HG03025 (cell line): ENCODE results near the gene RPGRIP1L.

ENCODE experiments used
- ATAC-seq: cut with Tn5 transposase; IDR thresholded peaks from one replicate; pipeline ENCODE4 v1.9.1; 2021; ENCODE audit warnings: mild to moderate bottlenecking, moderate library complexity; ENCODE audit not compliant: unreplicated experiment, low FRiP score

The RPGRIP1L gene

GRCh38 chr16:53664724-53665345, 38.8 kb downstream of the RPGRIP1L start:
- peak; percentile 87 for ATAC-seq

GRCh38 chr16:53662072-53662471, 41.6 kb downstream of the RPGRIP1L start:
- no peak for ATAC-seq

- no peak for ATAC-seq
Observed at GRCh38 chr16:53654946-53655345, 48.7 kb downstream of the RPGRIP1L start.

GRCh38 chr16:53651357-53651756, 52.3 kb downstream of the RPGRIP1L start:
- no peak for ATAC-seq

GRCh38 chr16:53646506-53646905, 57.2 kb downstream of the RPGRIP1L start:
- ATAC-seq = no peak

GRCh38 chr16:53643474-53643873, 60.2 kb downstream of the RPGRIP1L start:
- ATAC-seq = no peak

- ATAC-seq = no peak
Observed at GRCh38 chr16:53642094-53642493, 61.6 kb downstream of the RPGRIP1L start.

GRCh38 chr16:53636978-53637377, 66.7 kb downstream of the RPGRIP1L start:
- no peak for ATAC-seq

GRCh38 chr16:53632526-53632925, 71.1 kb downstream of the RPGRIP1L start:
- ATAC-seq = no peak

GRCh38 chr16:53631236-53632025, 72.2 kb downstream of the RPGRIP1L start:
- no peak for ATAC-seq

GRCh38 chr16:53629607-53630312, 73.9 kb downstream of the RPGRIP1L start:
- ATAC-seq = no peak

- no peak for ATAC-seq
Observed at GRCh38 chr16:53629151-53629550, 74.5 kb downstream of the RPGRIP1L start.

- no peak for ATAC-seq
Observed at GRCh38 chr16:53626811-53627210, 76.8 kb downstream of the RPGRIP1L start.

GRCh38 chr16:53626161-53626560, 77.5 kb downstream of the RPGRIP1L start:
- ATAC-seq = no peak

GRCh38 chr16:53625221-53625620, 78.4 kb downstream of the RPGRIP1L start:
- no peak for ATAC-seq

GRCh38 chr16:53622315-53622714, 81.3 kb downstream of the RPGRIP1L start:
- ATAC-seq = no peak

GRCh38 chr16:53620476-53620875, 83.2 kb downstream of the RPGRIP1L start:
- ATAC-seq = no peak

GRCh38 chr16:53619235-53619634, 84.4 kb downstream of the RPGRIP1L start:
- ATAC-seq = no peak

- ATAC-seq = no peak
Observed at GRCh38 chr16:53614346-53614745, 89.3 kb downstream of the RPGRIP1L start.

GRCh38 chr16:53612003-53612402, 91.7 kb downstream of the RPGRIP1L start:
- no peak for ATAC-seq

GRCh38 chr16:53611179-53611696, 92.4 kb downstream of the RPGRIP1L start:
- ATAC-seq = no peak
